ENCODE measurements around the gene PTGES. TPM values are rescaled to one million over a fixed set of nuclear protein-coding genes. Genes with fewer than 3 reads are reported as not detected.
"Not testable (repeated sequence)": the region's sequence is repeated elsewhere in the genome, so short reads cannot be mapped to it uniquely, and the experiment has no call there.

Gene PTGES
- total RNA-seq, 1 experiment from 2014 or later, result 2.5 TPM

GRCh38 chr9:129761293-129761900 lies 8.6 kb upstream of the PTGES start (continued):
- TF ChIP-seq ZBTB43 (CRISPR knock-in tag; IDR thresholded peaks at IDR 0.05) (no peak), ZNF396 (CRISPR knock-in tag; IDR thresholded peaks at IDR 0.05; ENCODE audit: borderline replicate concordance) (no peak)

- H3K9me3 Mint-ChIP-seq, result not testable (repeated sequence)
Measured at GRCh38 chr9:129760784-129761183, 7.9 kb upstream of the PTGES start.

GRCh38 chr9:129759804-129760502 lies 7.1 kb upstream of the PTGES start:
- no peaks in the 10 kb centered on the region for H3K9me3 Mint-ChIP-seq
- no peaks in the 10 kb centered on the region for H3K27me3 Mint-ChIP-seq (ENCODE audit: low read depth)
- POLR2A ChIA-PET, result no interaction called here
- no peaks in the 10 kb centered on the region for H3K36me3 Mint-ChIP-seq
- H3K4me1 Mint-ChIP-seq, result peaks cover 6% of the 10 kb centered on the region
- CTCF ChIA-PET, result interaction anchor here (1.0 to 1.4 kb wide), 2 partner anchors 22 to 23 kb away, joined by 3 to 4 read pairs; no protein-coding TSS in a partner anchor
- DNase-seq (ENCODE audit: low spot score) (no peak), ATAC-seq (no peak)
- no peak overlapping the region for H3K4me3 Mint-ChIP-seq
- H3K27ac Mint-ChIP-seq, result no peak overlapping the region
- TF ChIP-seq RORB (CRISPR knock-in tag; IDR thresholded peaks at IDR 0.05) (no peak), RELA (CRISPR knock-in tag; IDR thresholded peaks at IDR 0.05; ENCODE audit: borderline replicate concordance) (no peak), CDX4 (CRISPR knock-in tag; IDR thresholded peaks at IDR 0.05; ENCODE audit: borderline replicate concordance) (no peak), ZNF396 (CRISPR knock-in tag; IDR thresholded peaks at IDR 0.05; ENCODE audit: borderline replicate concordance) (no peak), FOXK1 (CRISPR knock-in tag; IDR thresholded peaks at IDR 0.05) (no peak), NFATC4 (CRISPR knock-in tag; IDR thresholded peaks at IDR 0.05) (no peak), MAX (CRISPR knock-in tag; IDR thresholded peaks at IDR 0.05) (no peak), ZBTB43 (CRISPR knock-in tag; IDR thresholded peaks at IDR 0.05) (no peak), PRRX2 (CRISPR knock-in tag; IDR thresholded peaks at IDR 0.05) (no peak), TCF7 (CRISPR knock-in tag; IDR thresholded peaks at IDR 0.05; ENCODE audit: low read depth) (no peak), CTCF (IDR thresholded peaks at IDR 0.05) (no peak), EMX1 (CRISPR knock-in tag; IDR thresholded peaks at IDR 0.05) (no peak), JAZF1 (CRISPR knock-in tag; IDR thresholded peaks at IDR 0.05) (no peak), SMAD3 (CRISPR knock-in tag; IDR thresholded peaks at IDR 0.05; ENCODE audit: borderline replicate concordance) (no peak), ELF4 (CRISPR knock-in tag; IDR thresholded peaks at IDR 0.05; ENCODE audit: low read depth) (no peak), CBFB (CRISPR knock-in tag; IDR thresholded peaks at IDR 0.05; ENCODE audit: low read depth) (no peak), IRF1 (CRISPR knock-in tag; IDR thresholded peaks at IDR 0.05) (no peak), GRHL2 (CRISPR knock-in tag; IDR thresholded peaks at IDR 0.05; ENCODE audit: insufficient replicate concordance, severe bottlenecking) (no peak), ZNF281 (CRISPR knock-in tag; IDR thresholded peaks at IDR 0.05) (no peak)

More at GRCh38 chr9:129760784-129761183, 7.9 kb upstream of the PTGES start:
- H3K36me3 Mint-ChIP-seq; POLR2A ChIA-PET; H3K27me3 Mint-ChIP-seq (ENCODE audit: low read depth); ATAC-seq; DNase-seq (ENCODE audit: low spot score); H3K4me1 Mint-ChIP-seq; H3K4me3 Mint-ChIP-seq; H3K27ac Mint-ChIP-seq: not testable (repeated sequence)
- CTCF ChIA-PET, result interaction anchor here (1.4 to 1.6 kb wide), 3 partner anchors 23 to 118 kb away, joined by 4 to 10 read pairs (median 6); no protein-coding TSS in a partner anchor
